Measurements from ENCODE around the gene MEX3B. TPM values are rescaled to one million over a fixed set of nuclear protein-coding genes. Genes with fewer than 3 reads are reported as not detected.

The MEX3B gene
- total RNA-seq, 2 experiments from 2014 or later: 5.8 to 8.7 TPM

- intact Hi-C loops (cut with micrococcal nuclease; ENCODE audit: unreplicated experiment): no loop called here
- no TSS peak for BruUV-seq (replicated peaks)
- no peak overlapping the region for H3K27ac ChIP-seq (ENCODE audit: low read depth, low read length, poor library complexity, severe bottlenecking)
Observed at GRCh38 chr15:82064824-82065223, 19.0 kb upstream of the MEX3B start.

GRCh38 chr15:82062479-82063454 is 16.9 kb upstream of the MEX3B start:
- no peak for DNase-seq (ENCODE audit: low spot score)
- Histone ChIP-seq H3K4me3 (ENCODE audit: low read depth, low read length, poor library complexity, severe bottlenecking) (no peak overlapping the region), H2AFZ (ENCODE audit: low read length) (no peak overlapping the region), H3K27ac (ENCODE audit: low read depth, low read length, poor library complexity, severe bottlenecking) (no peak overlapping the region), H3K9me2 (ENCODE audit: insufficient read depth, low read length) (no peaks in the 10 kb centered on the region), H3K36me3 (ENCODE audit: insufficient read depth, low read length) (no peaks in the 10 kb centered on the region), H3K4me2 (ENCODE audit: low read length) (no peak overlapping the region), H3K4me1 (ENCODE audit: insufficient read depth, low read length, poor library complexity, severe bottlenecking) (peaks cover 4% of the 10 kb centered on the region), H3K79me2 (ENCODE audit: insufficient read depth, low read depth, low read length) (no peaks in the 10 kb centered on the region), H3K9me3 (ENCODE audit: low read length) (no peaks in the 10 kb centered on the region), H4K20me1 (ENCODE audit: insufficient read depth, low read length) (no peaks in the 10 kb centered on the region)
- CTCF ChIA-PET (ENCODE audit: unreplicated experiment): no interaction called here
- intact Hi-C loops (cut with micrococcal nuclease; ENCODE audit: unreplicated experiment): no loop called here
- POLR2A ChIA-PET: interaction anchor here (0.6 to 2.2 kb wide), 4 partner anchors 12 to 383 kb away, joined by 3 to 9 read pairs (median 3); no protein-coding TSS in a partner anchor
- no TSS peak for BruUV-seq (replicated peaks)
- TF ChIP-seq EZH2phosphoT487 (IDR thresholded peaks at IDR 0.05; ENCODE audit: borderline replicate concordance, low read depth, low read length): no peak
- no peak for TF ChIP-seq CTCF (conservative IDR thresholded peaks at IDR 0.05; ENCODE audit: low read length)

More at GRCh38 chr15:82064824-82065223, 19.0 kb upstream of the MEX3B start:
- no peaks in the 10 kb centered on the region for H3K9me2 ChIP-seq (ENCODE audit: insufficient read depth, low read length)
- H4K20me1 ChIP-seq (ENCODE audit: insufficient read depth, low read length): no peaks in the 10 kb centered on the region
- ChIA-PET POLR2A (interaction anchor here (2.2 kb wide), 1 partner anchor 10 kb away, joined by 9 read pairs; no protein-coding TSS in a partner anchor), CTCF (ENCODE audit: unreplicated experiment) (no interaction called here)
- no peaks in the 10 kb centered on the region for H3K79me2 ChIP-seq (ENCODE audit: insufficient read depth, low read depth, low read length)
- H3K9me3 ChIP-seq (ENCODE audit: low read length): no peaks in the 10 kb centered on the region
- H3K4me1 ChIP-seq (ENCODE audit: insufficient read depth, low read length, poor library complexity, severe bottlenecking): peaks cover 4% of the 10 kb centered on the region
- H3K36me3 ChIP-seq (ENCODE audit: insufficient read depth, low read length): no peaks in the 10 kb centered on the region
- no peak overlapping the region for H3K4me2 ChIP-seq (ENCODE audit: low read length)
- no peak for TF ChIP-seq CTCF (conservative IDR thresholded peaks at IDR 0.05; ENCODE audit: low read length)
- TF ChIP-seq EZH2phosphoT487 (IDR thresholded peaks at IDR 0.05; ENCODE audit: borderline replicate concordance, low read depth, low read length): no peak
- H3K4me3 ChIP-seq (ENCODE audit: low read depth, low read length, poor library complexity, severe bottlenecking): no peak overlapping the region
- no peak overlapping the region for H2AFZ ChIP-seq (ENCODE audit: low read length)
- DNase-seq (ENCODE audit: low spot score): no peak

GRCh38 chr15:82060817-82061216 is 15.0 kb upstream of the MEX3B start:
- BruUV-seq (replicated peaks): no TSS peak
- Histone ChIP-seq H3K79me2 (ENCODE audit: insufficient read depth, low read depth, low read length) (no peaks in the 10 kb centered on the region), H3K9me2 (ENCODE audit: insufficient read depth, low read length) (no peaks in the 10 kb centered on the region), H3K27ac (ENCODE audit: low read depth, low read length, poor library complexity, severe bottlenecking) (no peak overlapping the region), H3K9me3 (ENCODE audit: low read length) (no peaks in the 10 kb centered on the region), H3K36me3 (ENCODE audit: insufficient read depth, low read length) (no peaks in the 10 kb centered on the region), H3K4me3 (ENCODE audit: low read depth, low read length, poor library complexity, severe bottlenecking) (no peak overlapping the region), H2AFZ (ENCODE audit: low read length) (no peak overlapping the region), H3K4me1 (ENCODE audit: insufficient read depth, low read length, poor library complexity, severe bottlenecking) (peaks cover 4% of the 10 kb centered on the region), H3K4me2 (ENCODE audit: low read length) (no peak overlapping the region; the same call in 1 of the 2 replicates), H4K20me1 (ENCODE audit: insufficient read depth, low read length) (no peaks in the 10 kb centered on the region)
- intact Hi-C loops (cut with micrococcal nuclease; ENCODE audit: unreplicated experiment): no loop called here
- ChIA-PET CTCF (ENCODE audit: unreplicated experiment) (no interaction called here), POLR2A (interaction anchor here (0.7 kb wide), 1 partner anchor 9 kb away, joined by 3 read pairs; no protein-coding TSS in a partner anchor)
- DNase-seq (ENCODE audit: low spot score): no peak
- TF ChIP-seq EZH2phosphoT487 (IDR thresholded peaks at IDR 0.05; ENCODE audit: borderline replicate concordance, low read depth, low read length) (no peak), CTCF (conservative IDR thresholded peaks at IDR 0.05; ENCODE audit: low read length) (no peak)
